GM19324 (cell line): Measurements from ENCODE around the gene CRTC1.

Source experiments
- ATAC-seq: cut with Tn5 transposase; IDR thresholded peaks from one replicate; pipeline ENCODE4 v1.9.1; 2021; ENCODE audit warnings: mild to moderate bottlenecking, moderate library complexity; ENCODE audit not compliant: unreplicated experiment, low FRiP score

The CRTC1 gene

DNA sequence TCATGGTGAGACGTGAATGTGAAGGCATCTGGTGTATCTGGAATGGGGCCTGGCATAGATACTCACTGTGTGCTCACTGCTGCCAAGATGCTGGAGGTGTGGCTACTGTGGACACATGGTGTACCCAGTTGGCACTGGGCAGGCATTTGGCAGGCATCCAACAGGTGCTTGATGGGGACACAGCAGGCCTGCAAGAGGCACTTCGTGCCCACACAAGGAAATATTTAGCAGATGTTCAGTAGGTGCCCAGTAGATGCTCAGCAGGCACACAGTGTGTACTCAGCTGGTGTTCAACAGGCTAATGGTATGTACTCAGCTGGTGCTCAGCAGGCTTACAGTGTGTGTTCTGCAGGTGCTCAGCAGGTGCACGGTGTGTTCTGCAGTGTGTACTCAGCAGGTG lies 14.2 kb downstream of the CRTC1 start:
- ATAC-seq: no peak

DNA sequence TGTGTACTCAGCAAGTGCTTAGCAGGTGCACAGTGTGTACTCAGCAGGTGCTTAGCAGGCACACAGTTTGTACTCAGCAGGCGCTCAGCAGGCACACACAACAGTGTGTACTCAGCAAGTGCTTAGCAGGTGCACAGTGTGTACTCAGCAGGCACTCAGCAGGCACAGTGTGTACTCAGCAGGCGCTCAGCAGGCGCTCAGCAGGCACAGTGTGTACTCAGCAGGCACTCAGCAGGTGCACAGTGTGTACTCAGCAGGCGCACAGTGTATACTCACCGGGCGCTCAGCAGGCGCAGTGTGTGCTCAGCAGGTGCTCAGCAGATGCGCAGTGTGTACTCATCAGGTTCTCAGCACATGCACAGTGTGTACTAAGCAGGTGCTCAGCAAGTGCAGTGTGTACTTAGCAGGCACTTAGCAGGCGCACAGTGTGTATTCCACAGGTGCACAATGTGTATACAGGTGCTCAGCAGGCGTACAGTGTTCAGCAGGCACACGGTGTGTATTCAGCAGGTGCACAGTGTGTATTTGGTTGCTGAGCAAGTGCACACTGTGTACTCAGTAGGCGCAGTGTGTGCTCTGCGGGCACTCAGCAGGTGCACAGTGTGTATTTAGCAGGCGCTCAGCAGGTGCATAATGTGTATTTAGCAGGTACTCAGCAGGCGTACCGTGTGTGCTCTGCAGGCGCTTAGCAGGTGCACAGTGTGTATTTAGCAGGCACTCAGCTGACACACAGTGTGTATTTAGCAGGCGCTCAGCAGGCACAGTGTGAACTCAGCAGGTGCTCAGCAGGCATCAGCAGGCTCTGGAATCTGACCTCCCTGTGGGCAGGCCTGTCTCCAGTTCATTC lies 15.1 kb downstream of the CRTC1 start:
- no peak for ATAC-seq

- no peak for ATAC-seq
Measured at GRCh38 chr19:18699403-18700054, 16.0 kb downstream of the CRTC1 start.

DNA sequence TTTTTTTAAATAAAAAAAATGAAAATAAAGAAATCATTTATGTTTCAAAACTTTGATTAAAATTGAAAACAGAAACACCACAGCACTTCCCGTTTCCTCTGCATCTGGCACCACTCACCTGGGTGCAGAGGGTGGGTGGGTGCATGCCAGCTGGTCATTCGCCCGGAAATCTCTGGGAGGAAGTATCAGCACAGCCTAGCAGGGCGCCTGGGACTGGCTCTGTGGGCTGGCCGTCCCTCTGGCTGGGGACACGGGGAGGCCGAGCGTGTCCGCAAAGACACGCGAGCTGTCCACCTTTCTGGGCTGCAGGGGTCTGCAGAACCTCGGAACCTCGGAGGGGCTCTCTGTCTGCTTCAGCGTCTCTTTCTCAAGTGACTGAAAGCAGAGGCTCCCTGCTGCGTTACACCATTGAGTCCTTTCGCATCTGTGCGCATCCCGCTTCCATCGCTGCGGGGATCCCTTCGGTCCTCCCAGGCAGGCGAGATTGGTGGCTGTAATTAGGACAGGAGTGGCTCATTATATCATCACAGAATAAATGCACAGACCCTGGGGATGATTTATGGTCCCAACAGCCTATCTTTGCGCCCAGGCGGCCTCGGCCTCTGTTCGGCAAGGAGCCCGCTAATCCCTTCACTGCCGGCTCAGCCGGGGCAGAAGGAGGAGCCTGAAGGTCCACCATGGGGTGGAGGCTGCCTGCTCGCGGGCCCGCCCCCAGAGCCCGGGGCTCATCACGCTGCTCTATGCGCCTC lies 17.2 kb downstream of the CRTC1 start:
- peak; percentile 70 for ATAC-seq

DNA sequence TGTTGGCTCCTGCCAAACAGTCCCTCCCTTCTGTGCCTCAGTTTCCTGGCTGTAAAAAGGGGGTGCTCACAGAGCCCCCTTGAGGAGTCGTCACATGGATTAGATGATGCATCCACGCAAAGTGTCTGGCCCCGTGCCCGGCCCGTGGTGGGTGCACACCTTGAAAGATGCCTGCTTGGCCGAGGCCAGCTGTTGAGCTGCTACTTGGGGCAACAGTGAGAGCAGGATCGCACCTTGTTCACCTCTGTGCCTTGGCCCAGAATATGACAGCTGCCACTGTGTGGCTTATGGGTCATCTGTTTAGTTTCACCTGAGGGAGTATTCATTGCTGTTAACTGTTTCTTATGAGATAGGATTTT lies 17.7 kb downstream of the CRTC1 start:
- peak; percentile 8 for ATAC-seq

DNA sequence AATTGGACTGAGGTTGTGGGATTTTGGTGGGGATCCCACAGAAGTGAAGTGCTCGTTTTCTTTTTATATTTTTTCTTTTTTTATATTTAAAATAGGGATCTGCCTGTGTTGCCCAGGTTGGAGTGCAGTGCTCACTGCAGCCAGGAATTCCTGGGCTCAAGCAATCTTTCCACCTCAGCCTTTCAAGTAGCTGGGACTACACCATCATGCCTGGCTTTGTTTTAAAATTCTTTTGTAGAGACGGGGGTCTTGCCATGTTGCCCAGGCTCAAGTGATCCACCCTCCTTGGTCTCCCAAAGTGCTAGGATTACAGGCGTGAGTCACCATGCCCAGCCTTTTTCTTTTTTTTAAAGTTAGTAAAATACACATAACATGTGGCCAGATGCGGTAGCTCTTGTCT lies 20.6 kb downstream of the CRTC1 start:
- no peak for ATAC-seq

- no peak for ATAC-seq
Measured at GRCh38 chr19:18704971-18705370, 21.5 kb downstream of the CRTC1 start.

DNA sequence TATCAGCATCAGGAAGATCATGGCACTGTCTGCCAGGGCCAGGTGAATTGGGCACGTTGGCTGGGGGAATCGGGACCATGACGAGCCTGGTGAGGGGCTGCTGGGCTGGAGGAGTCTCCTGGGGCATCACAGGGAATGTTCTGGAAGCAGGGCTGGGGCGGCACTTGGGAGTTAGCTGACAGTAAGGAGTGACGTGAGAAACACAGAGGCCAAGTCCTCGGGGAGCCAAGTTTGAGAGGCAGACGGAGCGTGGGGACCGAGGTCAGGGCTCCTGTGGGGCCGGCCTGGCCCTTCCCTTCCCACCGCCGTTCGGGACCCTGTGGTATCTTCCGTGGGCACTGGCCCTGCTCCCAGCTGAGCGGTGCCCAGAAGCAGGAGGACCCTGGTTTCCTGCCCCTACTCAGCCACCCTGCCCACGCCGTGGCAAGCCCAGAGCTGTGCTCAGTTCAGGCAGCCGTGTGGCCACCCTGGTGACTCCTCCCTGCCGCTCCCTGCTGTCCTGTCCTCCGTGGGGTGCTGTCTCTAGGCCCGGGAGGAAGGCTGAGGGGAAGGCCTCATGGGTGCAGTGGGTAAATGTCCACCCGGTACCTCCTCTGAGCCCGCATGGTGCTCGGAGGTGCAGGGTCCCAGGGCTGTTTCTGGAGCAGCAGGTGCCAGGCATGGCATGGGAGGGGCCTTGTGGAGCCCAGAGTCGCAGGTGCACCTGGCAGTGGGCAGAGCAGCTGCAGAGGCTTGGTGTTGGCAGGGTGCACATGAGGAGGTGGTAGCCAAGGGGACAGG lies 25.2 kb downstream of the CRTC1 start:
- ATAC-seq: no peak

DNA sequence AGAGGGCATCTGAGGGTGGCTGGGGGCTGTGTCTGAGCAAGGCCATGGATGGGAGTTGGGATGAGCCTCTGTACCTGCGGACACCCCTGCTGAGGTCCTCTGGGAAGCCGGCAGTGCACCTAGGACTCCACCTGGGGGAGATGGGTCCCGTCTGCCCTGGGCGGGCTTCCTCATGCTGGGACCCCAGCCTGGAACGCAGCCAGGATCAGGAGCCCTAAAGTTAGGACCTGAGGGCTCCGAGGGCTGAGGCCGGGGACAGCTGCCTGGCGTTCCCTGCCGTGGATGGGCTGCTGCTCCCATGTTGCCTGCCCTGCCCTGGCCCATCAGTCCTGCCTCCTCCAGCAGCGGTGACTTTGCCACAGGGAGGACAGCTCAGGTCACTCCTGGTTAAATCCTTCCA lies 26.1 kb downstream of the CRTC1 start:
- ATAC-seq: no peak

GRCh38 chr19:18710186-18710585 lies 26.7 kb downstream of the CRTC1 start:
- ATAC-seq: no peak

DNA sequence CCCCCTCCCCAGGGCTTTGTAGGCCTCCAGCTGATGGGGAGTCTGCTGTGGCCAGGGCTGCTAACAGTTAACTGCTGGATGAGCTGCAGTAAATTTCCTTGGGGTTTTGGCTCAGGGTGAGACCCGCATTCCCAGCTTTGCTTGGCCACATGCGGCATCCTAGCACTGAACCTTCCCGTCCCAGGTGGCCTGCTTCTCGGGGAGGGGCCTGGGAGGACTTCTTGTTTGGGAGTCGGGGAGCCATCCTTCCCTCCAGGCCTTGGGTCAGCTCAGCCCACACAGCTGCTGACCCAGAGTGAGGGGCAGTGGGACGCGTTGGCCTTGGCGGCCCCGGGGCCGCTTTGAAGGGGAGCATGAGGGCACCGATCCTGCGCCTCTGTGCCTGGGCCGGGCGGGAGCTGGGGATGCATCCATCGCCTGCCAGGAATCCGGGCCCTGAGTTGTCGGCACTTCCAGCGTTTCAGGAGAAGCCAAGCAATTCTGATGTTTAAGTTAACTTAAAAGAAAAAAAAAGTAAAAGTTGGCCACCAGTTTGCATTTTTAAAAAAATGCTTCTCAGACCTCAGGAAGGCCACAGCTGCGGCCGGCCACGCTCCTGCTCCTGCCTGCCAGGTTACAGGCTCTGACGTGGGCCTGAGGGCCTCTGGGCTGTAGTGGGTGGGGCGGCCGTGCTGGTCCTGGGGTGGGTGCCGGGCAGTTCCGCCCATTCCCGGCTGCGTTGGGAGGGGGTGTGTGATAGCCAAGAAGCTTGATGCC lies 27.7 kb downstream of the CRTC1 start:
- ATAC-seq: no peak

DNA sequence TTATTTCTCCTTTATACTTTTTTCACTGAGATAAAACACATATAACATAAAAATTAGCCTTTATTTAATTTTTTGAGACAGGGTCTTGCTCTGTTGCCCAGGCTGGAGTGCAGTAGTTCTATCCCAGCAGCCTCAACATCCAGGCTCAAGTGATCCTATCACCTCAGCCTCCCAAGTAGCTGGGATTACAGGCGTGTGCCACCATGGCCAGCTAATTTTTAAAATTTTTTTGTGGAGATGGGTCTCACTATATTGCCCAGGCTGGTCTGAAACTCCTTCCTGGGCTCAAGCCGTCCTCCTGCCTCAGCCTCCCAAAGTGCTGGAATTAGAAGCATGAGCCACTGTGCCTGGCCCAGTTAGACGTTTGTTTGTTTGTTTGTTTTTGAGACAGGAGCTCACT lies 28.4 kb downstream of the CRTC1 start:
- ATAC-seq: no peak

DNA sequence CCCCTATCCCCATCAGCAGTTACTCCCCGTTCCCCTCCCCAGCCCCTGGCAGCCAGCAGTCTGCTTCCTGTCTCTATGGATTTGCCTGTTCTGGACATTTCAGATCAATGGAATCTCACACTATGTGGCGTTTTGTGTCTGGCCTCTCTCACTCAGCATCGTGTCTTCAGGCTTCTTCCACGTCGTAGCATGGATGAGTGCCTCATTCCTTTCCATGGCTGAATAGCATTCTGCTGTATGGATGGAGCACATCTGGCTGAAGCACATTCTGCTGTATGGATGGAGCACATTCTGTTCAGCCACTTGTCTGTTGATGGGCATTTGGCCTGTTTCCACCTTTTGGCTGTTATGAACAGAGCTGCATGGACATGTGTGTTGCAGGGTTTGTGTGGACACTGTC lies 29.5 kb downstream of the CRTC1 start:
- no peak for ATAC-seq

- ATAC-seq: no peak
Measured at GRCh38 chr19:18713550-18714117, 30.2 kb downstream of the CRTC1 start.

DNA sequence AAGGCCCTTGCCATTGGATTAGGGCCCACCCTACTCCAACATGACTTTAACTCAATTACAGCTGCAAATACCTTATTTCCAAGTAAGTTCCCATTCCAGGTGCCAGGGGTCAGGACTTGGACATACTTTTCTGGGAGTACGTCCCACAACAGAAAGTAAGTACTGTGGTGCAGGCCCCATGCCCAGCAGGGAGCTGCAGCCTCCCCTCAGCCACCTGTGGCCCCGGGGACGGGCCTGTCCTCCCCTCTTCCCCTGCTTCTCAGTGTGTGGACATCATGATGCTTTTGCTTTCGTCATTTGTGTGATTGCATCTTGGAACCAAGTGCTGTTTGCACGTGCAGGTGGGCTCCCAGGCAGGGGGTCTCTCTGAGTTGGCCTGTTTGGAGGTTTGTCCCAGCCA lies 31.9 kb downstream of the CRTC1 start:
- no peak for ATAC-seq

GRCh38 chr19:18716857-18717256 lies 33.4 kb downstream of the CRTC1 start:
- no peak for ATAC-seq

DNA sequence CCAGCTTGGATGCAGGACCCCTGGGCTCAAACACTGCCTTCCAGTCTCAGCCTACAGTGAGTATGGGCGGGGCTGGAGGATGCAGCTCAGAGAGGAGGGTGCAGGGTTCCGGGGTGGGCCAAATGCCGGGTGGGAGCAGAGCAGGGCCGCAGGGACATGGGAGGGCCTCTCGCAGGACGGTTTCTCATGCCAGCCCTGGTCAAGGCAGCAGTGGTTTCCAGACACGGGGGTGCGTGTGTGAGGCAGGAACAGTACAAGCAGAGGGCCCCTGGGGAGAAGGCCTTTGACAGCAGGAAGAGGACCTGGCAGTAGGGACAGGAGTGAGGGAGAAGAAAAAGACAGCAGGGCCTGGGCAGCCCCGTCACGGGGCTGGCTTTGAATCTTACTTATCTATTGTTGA lies 34.1 kb downstream of the CRTC1 start:
- no peak for ATAC-seq

GRCh38 chr19:18718015-18718526 lies 34.6 kb downstream of the CRTC1 start:
- ATAC-seq: no peak

DNA sequence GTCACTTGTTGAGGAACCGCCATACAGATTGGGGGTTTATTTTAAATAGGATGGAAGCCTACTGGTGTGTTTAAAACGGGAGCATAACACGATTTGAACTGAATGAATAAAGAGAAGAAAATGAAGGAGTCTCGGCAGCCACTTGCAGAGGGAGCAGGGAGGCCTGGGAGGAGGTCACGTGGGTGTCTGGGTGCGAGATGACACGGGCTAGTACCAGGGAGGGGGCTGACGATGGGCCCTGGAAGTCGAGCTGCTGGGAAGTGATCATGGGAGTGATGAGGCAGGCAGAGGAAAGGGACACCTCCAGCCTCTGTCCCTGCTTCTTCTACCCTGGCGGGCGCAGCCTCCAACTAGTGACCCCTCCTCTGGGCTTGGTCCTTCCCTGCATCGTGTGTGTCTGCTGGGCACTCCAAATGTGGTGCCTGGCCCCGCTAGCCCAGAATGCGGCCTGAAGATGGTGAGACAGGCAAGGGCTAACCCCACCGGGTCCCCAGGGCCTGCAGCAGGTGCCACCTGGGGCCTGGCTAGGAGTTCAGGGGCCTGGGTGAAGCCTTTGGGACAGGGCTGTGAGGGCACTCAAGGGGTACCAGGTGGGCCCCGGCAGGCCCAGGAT lies 35.5 kb downstream of the CRTC1 start:
- no peak for ATAC-seq
